ENCODE measurements around the gene RNF138. TPM values are rescaled to one million over a fixed set of nuclear protein-coding genes. Genes with fewer than 3 reads are reported as not detected.

Gene RNF138
- total RNA-seq, 1 experiment from 2014 or later: 61.8 TPM

DNA sequence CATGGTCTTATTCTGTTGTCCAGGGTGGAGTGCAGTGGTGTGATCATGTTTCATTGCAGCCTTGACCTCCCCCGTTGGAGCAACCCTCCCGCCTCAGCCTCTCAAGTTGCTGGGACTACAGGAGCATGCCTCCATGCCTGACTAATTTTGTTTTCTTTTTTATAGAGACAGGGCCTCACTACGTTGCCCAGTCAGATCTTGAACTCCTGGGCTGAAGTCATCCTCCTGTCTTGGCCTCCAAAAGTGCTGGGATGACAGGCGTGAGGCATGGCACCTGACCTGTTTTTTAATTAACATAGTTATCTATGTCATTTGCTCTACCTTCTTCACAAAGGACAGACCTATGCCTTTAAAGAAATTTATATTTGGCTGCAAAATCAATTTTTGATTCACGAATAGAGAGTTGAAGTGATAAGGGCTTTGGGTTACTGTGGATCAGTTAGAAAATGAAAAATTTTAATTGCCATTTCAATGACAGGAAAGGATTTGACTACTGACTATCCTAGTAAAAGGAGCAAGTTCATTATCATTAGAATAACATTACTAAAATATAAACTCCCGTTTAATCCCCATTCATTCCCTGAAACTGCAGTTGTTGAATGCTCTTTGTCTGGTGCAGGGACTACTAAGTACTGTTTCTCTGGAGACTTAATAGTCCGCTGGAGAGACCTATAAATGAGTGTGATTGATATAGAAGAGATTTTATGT, 3.7 kb downstream of the RNF138 start:
- DNase-seq (ENCODE audit: low spot score): no peak

GRCh38 chr18:32095900-32096229, 4.2 kb downstream of the RNF138 start:
- H3K27ac ChIP-seq (ENCODE audit: low read depth, low read length, poor library complexity, severe bottlenecking): no peak overlapping the region
- ChIA-PET CTCF (no interaction called here), POLR2A (ENCODE audit: low non-redundant PET) (no interaction called here)
- DNase-seq (ENCODE audit: low spot score): no peak
- BruUV-seq (replicated peaks): no TSS peak
- H3K27me3 ChIP-seq (replicated peaks; ENCODE audit: insufficient read depth, low read depth, low read length, poor library complexity): no peaks in the 10 kb centered on the region
- intact Hi-C loops (cut with micrococcal nuclease; ENCODE audit: unreplicated experiment): no loop called here
- no peak for TF ChIP-seq EZH2 (IDR thresholded peaks at IDR 0.05; ENCODE audit: borderline replicate concordance, low read depth, low read length, poor library complexity, severe bottlenecking)
- peaks cover 21% of the 10 kb centered on the region for H3K4me1 ChIP-seq (ENCODE audit: insufficient read depth, low read length, poor library complexity, severe bottlenecking)
- H3K4me3 ChIP-seq (ENCODE audit: low read depth, low read length, poor library complexity, severe bottlenecking): no peak overlapping the region
- H3K9me3 ChIP-seq (ENCODE audit: low read depth, low read length, poor library complexity, severe bottlenecking): no peaks in the 10 kb centered on the region
- H3K36me3 ChIP-seq (ENCODE audit: insufficient read depth, low read length, poor library complexity, severe bottlenecking): peaks cover 6% of the 10 kb centered on the region

More for the DNA sequence above, 3.7 kb downstream of the RNF138 start:
- Histone ChIP-seq H3K9me3 (ENCODE audit: low read depth, low read length, poor library complexity, severe bottlenecking) (no peaks in the 10 kb centered on the region), H3K27me3 (replicated peaks; ENCODE audit: insufficient read depth, low read depth, low read length, poor library complexity) (no peaks in the 10 kb centered on the region), H3K4me3 (ENCODE audit: low read depth, low read length, poor library complexity, severe bottlenecking) (no peak overlapping the region), H3K4me1 (ENCODE audit: insufficient read depth, low read length, poor library complexity, severe bottlenecking) (peaks cover 21% of the 10 kb centered on the region), H3K27ac (ENCODE audit: low read depth, low read length, poor library complexity, severe bottlenecking) (no peak overlapping the region), H3K36me3 (ENCODE audit: insufficient read depth, low read length, poor library complexity, severe bottlenecking) (peaks cover 6% of the 10 kb centered on the region)
- POLR2A ChIA-PET (ENCODE audit: low non-redundant PET): no interaction called here
- no TSS peak for BruUV-seq (replicated peaks)
- intact Hi-C loops (cut with micrococcal nuclease; ENCODE audit: unreplicated experiment): no loop called here
- CTCF ChIA-PET: no interaction called here
- no peak for TF ChIP-seq EZH2 (IDR thresholded peaks at IDR 0.05; ENCODE audit: borderline replicate concordance, low read depth, low read length, poor library complexity, severe bottlenecking)

DNA sequence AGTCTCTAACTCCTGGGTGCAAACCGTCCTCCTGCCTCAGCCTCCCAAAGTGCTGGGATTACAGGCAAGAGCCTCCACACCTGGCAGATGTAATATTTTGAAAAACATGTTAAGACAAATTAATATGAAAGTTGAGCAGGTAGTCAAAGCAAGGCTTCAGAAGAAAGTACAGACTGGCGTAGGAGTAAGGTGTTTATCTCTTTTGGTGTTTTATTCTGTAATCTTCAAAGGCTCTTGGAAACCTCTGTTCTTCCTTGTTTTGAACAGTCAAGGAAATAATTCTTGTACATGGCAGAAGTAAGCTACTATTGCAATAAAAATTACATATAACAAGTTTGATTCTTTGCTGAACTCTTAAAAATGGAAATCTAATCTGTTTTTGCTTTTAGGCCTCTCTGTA, 5.3 kb downstream of the RNF138 start:
- ChIA-PET POLR2A (ENCODE audit: low non-redundant PET) (no interaction called here), CTCF (no interaction called here)
- no TSS peak for BruUV-seq (replicated peaks)
- no peak for DNase-seq (ENCODE audit: low spot score)
- Histone ChIP-seq H3K27me3 (replicated peaks; ENCODE audit: insufficient read depth, low read depth, low read length, poor library complexity) (no peaks in the 10 kb centered on the region), H3K36me3 (ENCODE audit: insufficient read depth, low read length, poor library complexity, severe bottlenecking) (peaks cover 6% of the 10 kb centered on the region), H3K4me3 (ENCODE audit: low read depth, low read length, poor library complexity, severe bottlenecking) (no peak overlapping the region), H3K4me1 (ENCODE audit: insufficient read depth, low read length, poor library complexity, severe bottlenecking) (peaks cover 21% of the 10 kb centered on the region), H3K9me3 (ENCODE audit: low read depth, low read length, poor library complexity, severe bottlenecking) (no peaks in the 10 kb centered on the region), H3K27ac (ENCODE audit: low read depth, low read length, poor library complexity, severe bottlenecking) (no peak overlapping the region)
- TF ChIP-seq CTCF (conservative IDR thresholded peaks at IDR 0.05; ENCODE audit: low read depth, low read length): no peak
- no peak for TF ChIP-seq EZH2 (IDR thresholded peaks at IDR 0.05; ENCODE audit: borderline replicate concordance, low read depth, low read length, poor library complexity, severe bottlenecking)
- intact Hi-C loops (cut with micrococcal nuclease; ENCODE audit: unreplicated experiment): no loop called here

DNA sequence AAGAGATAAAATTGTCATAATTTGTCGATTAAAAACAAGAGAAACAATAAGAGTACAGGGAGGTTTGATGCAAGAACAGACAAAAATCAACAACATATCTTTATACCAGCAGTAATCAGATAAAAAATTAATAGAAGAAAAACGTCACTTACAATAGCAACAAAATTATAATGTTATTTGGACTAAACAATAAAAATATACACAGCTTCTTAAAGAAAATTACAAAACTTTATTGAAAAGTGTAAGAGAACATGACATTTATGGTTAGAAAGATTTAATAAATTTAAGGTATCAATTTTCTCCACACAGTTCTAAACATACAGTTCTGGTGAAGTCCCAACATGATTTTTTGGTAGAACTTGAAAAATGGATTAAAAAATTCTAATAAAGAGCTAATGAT, 12.8 kb downstream of the RNF138 start:
- Histone ChIP-seq H3K27ac (ENCODE audit: low read depth, low read length, poor library complexity, severe bottlenecking) (no peak overlapping the region), H3K4me3 (ENCODE audit: low read depth, low read length, poor library complexity, severe bottlenecking) (no peak overlapping the region), H3K27me3 (replicated peaks; ENCODE audit: insufficient read depth, low read depth, low read length, poor library complexity) (no peaks in the 10 kb centered on the region), H3K4me1 (ENCODE audit: insufficient read depth, low read length, poor library complexity, severe bottlenecking) (no peaks in the 10 kb centered on the region), H3K9me3 (ENCODE audit: low read depth, low read length, poor library complexity, severe bottlenecking) (no peaks in the 10 kb centered on the region), H3K36me3 (ENCODE audit: insufficient read depth, low read length, poor library complexity, severe bottlenecking) (peaks cover 3% of the 10 kb centered on the region)
- intact Hi-C loops (cut with micrococcal nuclease; ENCODE audit: unreplicated experiment): no loop called here
- TF ChIP-seq CTCF (conservative IDR thresholded peaks at IDR 0.05; ENCODE audit: low read depth, low read length): no peak
- TF ChIP-seq EZH2 (IDR thresholded peaks at IDR 0.05; ENCODE audit: borderline replicate concordance, low read depth, low read length, poor library complexity, severe bottlenecking): no peak
- BruUV-seq (replicated peaks): no TSS peak
- DNase-seq (ENCODE audit: low spot score): no peak
- ChIA-PET POLR2A (ENCODE audit: low non-redundant PET) (interaction anchor here (0.6 kb wide), 1 partner anchor 446 kb away, joined by 5 read pairs; no protein-coding TSS in a partner anchor), CTCF (no interaction called here)

Data from A673 (cell line).